Iris pigment epithelial cell (primary cell): ENCODE results near the gene LRRC74A.

Source experiments
- DNase-seq: peaks from one replicate; pipeline ENCODE4 v3.0.0-alpha.2; 2011; ENCODE audit warnings: low read depth

The LRRC74A gene

DNA sequence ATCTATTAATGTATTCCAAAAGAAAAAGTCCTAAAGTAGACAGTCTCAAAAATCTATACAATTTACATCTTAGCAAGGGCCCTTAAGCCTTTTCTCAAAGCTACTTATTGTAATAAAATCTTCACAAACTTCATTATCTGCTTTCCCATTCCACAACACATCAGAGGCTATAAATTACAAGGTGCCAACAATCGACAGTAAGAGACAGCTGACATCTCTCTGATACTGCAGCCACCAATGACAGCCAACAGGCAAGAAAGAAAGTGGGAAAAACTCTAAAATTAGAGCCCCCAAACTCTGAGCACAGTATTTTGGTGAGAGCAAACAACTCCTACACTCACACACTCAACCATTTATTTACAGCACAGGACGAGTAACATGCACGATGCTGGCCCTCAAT, 15.7 kb upstream of the LRRC74A start:
- DNase-seq = no peak

DNA sequence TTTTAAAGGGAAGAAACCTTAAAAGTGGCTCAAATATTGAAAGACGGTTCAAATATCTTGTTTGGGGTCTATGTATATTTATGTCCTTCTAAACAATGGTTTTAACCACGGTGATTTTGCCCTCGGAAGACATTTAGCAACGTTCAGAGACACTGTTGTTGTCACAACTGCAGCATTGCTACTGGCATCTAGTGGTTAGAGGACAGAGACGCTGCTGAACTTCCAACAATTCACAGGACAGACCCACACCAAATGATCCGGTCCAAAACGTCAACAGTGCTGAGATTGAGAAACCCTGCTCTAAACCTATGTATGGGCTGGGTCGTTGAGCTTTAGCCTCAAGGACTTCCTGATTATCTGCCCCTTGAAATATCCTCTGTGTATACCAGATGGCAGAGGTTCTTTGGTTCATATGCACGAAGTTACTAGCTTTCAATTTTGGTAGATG, 15.2 kb upstream of the LRRC74A start:
- DNase-seq = peak; percentile 37

DNA sequence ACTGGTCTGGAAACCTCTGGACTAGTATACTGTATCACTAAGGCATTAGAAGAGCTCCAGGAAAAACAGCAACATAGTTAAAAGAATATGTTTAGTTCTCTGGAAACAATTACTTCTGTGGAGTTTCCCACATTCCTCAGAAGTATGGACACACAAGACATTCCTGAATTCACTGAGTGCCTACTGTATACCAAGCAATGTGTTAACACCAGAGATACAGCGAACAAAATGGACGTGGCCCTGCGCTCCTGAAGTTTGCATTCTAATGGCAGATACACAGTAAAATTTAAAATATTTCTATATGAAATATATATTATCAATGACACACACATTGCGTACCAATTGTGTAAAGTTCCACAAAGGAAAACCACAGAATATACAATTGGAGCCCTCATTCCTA, 14.6 kb upstream of the LRRC74A start:
- DNase-seq = no peak

DNA sequence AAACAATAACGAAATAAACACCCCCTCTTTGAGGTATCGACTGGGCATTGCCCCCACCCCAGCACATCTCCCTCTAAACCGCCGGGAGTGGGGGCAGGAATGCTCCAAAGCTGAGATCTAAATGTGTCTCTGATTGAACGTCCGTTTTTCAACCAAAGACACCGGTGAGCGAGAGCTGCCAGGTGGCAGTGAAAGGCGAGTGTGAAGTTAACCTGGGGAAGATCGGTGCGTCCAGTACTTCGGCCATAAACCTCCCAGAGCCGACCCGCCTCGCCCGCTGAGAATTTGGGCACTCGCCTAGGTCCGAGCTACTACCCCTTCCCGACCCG, 14.2 kb upstream of the LRRC74A start:
- DNase-seq = no peak

DNA sequence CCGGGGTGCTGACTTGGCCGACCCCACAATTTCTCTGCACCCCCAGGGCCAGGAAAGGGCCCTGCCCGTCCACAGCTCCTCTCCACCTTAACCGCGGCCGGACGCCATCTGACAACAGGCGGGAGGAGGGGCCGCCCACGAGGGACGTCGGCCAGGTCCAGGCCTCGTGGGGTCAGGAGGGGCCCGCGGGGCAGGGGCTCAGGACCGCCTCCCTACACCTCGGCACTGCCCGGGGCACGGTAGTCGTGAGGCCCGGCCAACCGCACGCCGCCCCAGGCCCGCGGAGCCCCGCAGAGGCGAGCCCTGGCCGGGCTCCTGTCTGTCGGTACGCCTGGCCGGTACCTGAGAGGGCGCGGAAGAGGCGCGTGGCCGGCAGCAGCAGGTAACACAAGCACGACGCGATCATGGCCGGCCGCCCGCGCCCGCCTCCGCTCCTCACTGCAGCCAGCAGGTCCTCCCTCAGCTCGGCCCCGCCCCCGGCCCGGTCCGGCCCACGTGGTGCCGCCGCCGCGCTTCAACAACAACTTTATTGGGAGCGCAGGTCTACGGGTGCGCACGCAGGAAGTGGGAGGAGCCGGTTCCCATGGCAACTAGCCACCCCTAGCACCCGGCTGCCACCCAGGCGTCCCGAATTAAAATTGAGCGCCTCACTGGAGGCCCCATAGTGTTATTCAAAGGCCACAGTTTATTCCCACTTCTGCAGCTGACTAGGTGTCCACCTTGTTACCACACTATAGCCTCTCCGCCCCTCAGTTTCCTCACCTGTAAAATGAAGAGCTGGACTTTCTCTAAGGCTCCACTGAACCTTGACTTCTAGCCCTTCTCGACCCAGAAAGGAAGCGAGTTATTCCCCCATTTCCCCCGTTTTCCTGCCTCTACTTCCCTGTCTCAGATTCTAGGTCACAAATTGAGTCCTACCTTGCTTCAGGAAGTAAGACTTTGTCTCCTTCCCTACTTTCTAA, 13.5 kb upstream of the LRRC74A start, which contains the start of gene ANGEL1:
ANGEL1 (minus strand) TSS at position 461 of the 962 bp plus-strand sequence; CDS start at position 406, 55 bp downstream.
- peak; percentile 95 for DNase-seq

DNA sequence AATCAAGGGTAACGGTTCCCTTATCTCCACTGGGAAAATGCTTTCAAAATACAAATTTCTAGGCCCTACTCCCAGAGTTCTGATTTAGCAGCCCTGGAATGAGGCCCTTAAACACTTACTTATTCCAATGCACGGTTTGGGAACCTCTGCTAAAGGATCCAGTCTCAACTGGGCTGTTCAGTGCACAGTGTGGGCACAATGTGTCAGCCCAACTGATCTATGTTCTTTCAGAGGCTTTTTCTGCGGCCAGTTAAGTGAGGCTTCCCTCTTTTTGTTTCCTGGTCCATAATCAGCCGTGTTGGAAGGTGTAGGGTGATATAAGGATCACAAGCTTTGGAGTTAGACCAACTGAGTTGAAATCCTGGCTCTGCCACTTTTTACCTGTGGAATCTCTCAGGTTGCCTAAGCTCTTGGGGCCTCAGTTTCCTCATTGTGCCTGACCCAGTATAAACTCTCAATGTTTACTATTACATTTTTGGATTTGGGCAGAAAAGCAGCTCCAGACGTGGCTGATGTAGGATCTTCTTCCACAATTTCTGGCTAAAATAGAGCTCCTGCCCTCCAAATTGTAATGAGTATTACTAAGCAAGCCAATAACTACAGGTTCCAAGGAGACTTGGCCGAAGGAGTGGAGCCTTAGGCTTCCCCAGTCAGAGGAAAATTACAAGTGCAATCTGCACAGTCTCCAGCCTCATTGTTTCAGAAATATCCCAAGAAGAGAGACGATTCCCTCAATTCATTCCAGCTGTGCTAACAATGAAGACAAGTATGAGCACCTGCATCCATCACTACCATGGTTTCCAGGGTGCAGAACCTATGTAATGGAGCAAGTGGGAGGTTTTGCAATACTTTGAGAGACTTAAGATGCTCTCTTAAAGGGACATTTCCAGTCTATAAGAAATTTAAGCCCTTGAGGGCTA, 11.2 kb upstream of the LRRC74A start:
- no peak for DNase-seq

DNA sequence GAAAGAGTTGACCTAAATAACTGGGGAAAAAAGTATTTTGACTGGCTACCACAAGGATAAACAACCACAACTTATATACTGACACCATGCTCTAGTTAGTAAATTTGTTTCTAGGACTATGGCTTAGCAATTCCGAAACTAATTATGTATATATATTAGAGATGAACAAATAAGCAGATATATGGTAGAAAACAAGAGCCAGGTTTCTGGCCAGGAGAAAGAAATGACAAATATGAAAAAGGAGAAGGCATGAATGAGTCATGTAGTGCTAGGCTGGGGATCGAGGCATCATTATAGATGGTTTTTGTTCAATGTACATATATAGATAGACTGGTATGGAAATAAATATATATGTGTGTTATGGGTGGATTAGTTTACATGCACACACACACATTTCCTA, 5.5 kb upstream of the LRRC74A start:
- DNase-seq = no peak

DNA sequence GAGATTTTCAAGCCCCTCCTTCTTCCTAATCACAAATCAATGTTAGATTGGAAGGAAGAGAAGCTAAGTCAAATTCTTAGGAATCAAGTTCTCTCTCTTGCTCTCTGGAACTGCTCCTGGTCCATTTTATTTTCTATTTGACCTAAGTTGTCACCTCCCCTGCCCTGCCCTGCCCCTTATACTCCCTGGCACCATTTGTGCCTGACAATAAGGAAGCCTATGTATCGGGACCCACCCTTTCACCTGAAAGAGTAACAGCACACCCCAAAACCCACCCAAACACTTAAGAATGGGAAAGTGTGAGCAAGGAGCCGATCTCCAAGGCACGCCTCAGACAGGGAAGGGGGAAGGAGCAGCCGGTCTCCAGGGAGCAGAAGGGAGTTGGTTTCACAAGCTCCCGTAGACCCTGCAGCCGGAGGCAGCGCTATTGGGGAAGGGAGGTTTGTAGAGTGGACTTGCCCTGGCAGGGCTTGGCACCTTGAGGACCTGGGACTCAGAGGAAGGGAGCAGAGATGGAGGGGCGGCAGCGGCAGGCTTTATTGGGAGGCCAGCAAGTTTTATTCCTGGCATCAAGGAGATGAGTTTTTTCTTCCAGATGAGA, 1.6 kb downstream of the LRRC74A start:
- DNase-seq = no peak

DNA sequence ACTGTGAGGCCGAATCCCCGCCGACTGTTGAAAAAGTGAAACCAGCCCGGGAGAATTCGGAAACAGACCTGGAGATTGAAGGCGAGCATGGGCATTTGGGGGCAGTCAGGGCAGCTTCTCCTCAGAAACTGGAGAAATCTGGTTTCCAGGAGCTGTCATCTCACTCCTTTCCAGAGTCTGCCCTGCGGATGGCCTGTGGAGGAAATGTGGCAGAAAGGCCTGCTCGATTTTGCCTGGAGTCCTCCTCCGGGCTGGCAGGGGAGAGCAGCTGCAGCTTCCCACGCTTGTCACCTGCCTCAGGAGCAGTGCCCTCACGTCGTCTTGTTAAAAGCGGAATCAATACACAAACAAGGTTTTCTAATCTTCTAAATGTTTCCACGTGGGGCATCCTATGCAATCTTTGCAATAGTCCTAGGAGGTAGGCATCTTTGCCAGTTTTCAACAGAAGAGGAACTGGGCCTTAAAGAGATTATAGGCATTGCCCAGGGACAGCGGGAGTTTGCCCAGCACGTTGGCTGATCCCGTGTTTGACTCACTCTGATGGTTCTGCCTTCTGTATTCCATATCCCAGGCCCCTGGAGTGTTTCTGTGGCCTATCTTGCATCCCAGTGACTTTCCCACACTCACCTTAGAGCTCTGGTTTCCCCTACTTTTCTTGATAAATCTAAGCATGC, 2.3 kb downstream of the LRRC74A start:
- DNase-seq = no peak

DNA sequence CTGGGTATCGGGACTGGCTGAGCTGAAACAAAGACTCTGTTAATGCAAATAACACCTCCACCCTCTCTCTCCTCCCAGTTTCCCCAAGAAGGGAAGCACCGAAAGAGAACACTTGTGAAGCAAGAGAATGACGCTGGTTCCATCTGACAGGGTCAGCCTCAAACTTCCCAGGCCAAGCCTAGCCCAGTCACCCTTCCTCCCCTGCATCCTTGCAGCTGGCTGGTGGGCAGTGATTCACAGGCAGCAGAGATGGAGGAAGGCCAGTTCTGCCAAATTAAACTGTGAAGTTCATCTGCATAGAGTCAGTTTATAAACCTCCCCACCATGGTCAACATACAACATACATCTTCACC, 2.8 kb downstream of the LRRC74A start:
- no peak for DNase-seq

DNA sequence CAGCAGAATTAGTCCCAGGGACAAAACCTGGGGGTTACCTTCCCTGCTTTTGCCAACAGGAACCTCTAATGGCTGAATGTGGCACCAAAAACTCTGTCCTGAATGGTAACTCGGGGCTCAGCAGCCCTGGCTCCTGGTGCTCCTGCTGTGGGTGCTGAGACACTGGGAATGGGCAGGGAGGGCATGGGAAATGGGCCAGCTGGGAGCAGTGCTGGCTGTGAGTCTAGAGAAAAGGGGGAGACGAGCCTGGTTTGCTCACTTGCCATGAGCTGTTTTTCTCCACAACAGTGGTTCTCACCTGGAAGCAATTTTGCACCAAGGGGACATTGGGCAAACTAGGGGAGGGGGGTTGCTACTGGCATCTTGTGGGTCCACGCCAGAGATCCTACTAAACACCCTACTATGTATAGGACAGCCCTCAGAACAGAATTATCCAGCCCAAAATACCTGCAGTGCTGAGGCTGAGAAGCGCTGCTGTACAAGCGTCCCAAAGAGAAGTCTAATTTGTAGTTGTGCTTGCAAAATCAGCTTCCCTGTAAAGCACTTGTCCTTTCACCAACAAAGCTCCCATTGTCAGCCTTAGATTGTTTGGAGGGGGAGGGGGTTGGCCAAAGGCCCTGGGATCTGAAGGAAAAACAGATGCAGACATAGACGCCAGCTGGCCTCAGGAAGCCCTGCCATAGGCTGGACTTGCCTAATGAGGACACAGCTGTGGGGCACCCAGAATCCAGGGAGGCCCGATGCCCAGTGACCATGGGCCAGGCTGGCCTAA, 3.6 kb downstream of the LRRC74A start:
- DNase-seq = no peak

DNA sequence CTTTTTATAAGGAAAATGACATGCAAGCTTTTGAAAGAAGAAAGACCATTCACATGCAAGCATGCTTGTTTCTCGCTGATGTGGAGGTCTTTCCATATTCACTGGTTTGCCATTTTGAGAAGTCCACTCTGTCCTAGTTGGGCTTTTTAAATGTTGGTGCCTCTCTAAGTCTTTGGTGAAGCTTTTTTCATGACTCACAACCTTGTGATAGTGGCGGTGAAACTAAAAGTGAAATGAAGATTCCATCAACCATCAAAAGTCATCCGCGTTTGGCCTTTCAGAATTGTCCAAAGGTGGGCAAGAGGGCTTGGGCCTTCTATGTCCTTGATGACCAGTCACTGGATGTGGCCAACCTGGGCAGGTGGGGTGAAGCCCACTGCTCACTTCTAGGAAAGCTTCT, 4.3 kb downstream of the LRRC74A start:
- DNase-seq = no peak

DNA sequence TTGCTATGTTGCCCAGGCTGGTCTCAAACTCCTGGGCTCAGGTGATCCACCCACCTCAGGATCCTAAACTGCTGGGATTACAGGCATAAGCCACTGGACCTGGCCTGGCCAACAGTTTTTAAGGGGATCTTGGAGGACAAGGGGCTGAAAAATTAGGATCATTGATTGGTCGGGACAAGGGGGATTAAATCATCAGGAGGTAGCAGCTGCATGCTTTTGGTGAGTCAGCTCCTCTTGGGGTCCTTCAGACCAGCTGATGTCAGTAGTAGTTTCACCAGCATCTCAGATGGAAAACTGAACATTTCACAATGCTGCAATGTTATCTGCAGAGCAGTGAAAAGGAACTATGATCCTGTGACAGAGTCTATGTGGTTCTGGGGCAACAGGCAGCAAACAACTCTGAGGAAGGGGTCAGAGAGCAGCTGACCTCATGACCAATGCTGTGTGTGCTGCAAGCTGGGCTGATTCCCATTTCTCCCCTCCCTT, 6.3 kb downstream of the LRRC74A start:
- DNase-seq = peak; percentile 26

DNA sequence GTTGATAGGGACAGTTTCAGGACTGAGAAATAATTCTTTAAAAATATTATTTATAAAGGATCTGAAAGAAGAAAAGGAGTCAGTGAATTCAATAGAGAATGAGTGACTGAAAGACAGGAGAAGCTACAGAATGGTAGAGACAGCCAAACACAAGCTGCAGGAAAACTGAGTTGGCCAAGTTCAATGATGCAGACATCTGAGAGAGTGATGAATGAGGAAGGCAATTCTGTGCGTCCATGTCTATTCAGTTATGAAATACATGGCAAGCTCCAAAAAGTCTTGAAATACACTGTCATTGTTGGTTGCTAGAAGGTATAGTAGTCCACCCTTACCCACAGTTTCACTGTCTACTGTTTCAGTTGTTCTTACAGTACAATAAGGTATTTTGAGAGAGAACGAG, 6.8 kb downstream of the LRRC74A start:
- DNase-seq = no peak

DNA sequence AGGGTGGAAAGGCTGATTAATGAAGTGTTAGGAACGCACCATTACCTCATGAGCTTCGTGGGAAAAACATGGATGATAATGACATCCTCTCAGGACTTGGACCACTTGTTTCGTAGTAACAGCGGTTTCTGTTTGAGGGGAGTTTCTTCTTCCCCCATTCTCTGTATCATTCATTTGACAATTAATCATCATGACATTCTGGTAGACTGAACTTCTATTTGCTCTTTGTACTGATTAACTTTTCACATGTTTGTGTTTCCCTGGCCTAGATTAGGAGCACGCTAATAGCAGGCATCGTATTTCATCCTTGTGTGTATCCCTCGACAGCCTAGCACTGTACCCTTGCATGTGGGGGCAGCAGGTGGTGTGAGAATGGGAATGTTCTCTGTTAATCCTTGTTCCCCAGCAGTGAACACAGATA, 8.0 kb downstream of the LRRC74A start:
- DNase-seq = no peak

DNA sequence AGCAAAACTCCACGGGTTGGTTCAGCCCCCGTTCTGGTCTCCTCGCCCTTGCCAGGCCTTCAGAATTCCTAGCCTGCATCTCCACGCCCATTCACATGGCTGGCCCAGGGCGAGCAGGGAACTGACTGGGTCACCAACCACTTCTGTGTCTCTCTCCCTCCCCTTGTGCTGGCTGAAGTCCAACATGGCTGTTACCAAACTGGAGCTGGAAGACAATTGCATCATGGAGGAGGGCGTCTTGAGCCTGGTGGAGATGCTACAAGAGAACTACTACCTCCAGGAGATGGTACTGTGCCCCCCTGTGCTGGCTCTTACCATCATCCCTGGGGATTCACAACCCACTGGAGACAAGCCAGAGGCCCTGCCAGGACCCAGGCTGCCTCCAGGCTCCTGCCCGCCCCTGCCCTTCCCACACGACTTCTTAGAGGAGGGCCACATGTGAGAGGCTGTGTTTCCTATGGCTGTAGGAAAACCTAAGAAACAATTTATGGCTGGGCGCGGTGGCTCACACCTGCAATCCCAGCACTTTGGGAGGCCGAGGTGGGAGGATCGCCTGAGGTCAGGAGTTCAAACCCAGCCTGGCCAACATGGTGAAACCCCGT, 9.9 kb downstream of the LRRC74A start:
- DNase-seq = no peak

DNA sequence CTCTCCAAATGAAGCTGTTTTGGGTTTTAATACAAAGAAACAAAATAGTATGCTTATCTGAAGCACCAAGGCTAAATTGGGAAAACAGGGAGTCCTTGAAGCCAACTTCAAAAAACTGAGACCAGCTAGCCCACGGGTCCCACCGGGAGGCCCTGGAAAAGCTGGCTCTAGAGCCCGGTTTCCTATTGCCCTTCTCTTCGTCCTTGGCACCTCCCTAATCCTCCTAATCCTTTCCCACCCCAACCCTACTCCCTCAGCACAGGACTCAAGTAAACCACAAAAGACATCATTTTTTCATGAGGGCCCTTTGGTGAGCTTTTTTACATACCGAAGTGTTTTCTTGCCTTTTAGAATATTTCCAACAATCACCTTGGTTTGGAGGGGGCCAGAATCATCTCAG, 11.3 kb downstream of the LRRC74A start:
- DNase-seq = no peak

DNA sequence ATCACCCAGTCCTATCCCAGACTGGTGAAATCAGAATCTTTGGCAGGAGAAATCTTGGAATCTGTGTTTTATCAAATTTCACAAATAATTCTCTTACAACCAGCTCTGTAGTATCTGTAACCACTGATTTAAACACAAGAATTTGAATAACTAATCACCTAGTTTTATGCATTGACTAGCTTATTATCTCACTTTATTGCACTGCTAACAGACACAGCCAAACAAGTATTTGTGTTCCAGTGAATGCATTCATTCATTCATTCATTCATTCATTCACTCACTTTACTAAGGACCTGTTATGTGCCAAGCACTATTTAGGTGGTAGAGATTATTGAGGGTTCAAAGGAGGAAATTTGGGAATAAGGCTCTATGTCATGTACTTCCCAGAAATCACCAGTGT, 16.2 kb downstream of the LRRC74A start:
- no peak for DNase-seq

DNA sequence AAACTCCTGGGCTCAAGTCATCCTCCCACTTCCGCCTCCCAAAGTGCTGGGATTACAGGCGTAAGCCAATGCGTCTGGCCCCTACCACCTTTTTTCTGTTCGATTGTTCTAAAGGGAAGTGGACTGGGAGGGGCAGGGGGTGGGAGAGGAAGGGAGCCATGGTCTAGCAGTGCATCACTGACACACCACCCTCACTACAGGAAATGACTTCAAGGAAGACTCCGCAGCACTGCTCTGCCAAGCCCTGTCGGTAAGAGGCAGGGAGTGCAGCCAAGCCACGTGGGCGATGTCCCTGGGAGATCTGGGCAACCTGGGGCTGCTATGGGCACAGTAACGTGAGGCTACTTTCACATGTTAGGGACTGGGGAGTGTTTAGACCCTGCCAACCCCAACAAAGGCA, 18.0 kb downstream of the LRRC74A start:
- peak; percentile 58 for DNase-seq

DNA sequence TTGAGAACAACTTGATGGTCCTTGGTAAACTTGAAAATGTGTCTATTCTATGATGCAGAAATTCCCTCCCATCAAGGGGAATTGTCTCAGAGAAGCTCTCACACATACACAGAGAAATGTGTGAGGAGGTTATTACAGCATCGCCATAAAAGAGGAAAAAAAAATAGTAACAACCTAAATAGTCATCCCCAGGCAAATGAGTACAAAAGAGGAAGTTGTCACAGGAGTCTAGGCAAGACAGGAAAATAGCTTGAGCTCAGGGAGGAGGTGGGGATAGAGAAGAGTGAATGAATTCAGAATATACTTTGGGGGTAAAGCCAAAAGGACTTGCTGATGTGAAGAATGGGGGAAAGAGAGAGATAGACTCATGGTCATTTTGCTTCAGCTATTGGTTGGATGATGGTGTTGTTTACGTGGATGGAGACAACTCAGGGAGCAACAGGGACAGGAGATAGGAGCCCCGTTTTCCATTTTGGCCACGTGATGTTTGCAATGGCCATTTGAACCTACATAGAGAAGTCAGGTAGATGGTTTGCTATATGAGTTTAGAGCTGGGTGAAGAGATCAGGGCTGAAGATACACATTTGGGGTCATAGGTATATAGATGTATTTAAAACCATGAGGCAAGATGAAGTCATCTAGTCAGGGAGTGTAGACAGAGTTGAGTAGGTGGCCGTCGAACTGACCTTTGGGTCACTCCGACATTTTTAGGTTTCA, 20.3 kb downstream of the LRRC74A start:
- DNase-seq = no peak
